HG03103 (cell line): ENCODE results near the gene TNRC18.

Experiments
- ATAC-seq: cut with Tn5 transposase; IDR thresholded peaks from one replicate; pipeline ENCODE4 v1.9.1; 2021; ENCODE audit warnings: low read depth; ENCODE audit not compliant: unreplicated experiment

TNRC18 gene

DNA sequence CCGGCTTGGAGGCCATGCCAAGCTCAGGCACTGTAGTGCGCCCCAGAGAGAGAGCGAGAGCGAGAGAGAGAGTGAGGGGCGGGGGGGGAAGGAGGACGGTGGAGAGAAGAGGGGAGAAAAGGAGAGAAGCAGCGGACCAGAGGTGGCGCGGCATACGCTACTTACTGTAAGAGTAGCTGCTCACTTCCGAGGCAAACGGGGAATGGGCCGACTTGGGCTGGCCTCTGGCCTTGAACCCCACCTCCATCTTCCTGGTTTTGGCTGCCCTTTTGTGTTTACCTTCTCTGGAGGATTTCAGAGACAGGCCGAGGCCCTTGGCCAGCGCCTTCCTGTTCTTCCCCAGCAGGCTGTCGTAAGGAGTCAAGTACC, 66.9 kb downstream of the TNRC18 start:
- ATAC-seq = no peak

DNA sequence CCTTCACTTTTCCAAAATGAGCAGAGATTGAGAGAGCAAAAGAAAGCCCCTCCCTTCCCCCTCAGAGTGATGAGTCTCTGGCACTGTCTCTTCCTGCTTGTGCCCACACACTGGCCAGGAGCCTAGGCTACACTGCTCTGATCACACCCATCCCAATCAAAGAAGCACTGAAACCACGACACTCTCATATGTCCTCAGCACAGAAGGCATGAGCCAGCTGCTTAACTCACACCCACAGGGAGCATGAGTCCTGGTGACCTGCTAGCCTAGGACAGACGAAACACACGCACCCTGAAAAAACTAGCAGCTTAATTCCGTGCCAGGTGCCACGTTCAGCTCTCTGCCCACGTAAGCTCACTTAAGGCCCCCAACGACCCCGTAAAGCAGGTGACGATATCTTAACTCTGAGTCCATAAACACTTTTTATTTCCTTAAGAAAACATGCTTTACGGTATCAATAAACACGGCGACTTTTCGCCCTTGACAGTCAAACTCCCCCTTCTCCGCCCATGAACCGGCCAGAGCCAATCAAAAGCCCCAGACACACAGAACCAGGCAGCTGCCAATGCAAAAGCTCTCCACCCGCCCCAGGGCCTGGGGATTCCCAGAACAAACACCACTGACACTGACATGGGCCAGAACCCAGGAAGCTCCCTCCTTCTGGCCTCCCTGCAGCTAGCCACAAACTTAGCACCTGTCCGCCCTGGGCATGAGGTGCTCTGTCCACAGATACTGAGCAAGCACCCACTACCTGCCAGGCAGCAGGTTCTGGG, 69.0 kb downstream of the TNRC18 start:
- ATAC-seq = no peak

DNA sequence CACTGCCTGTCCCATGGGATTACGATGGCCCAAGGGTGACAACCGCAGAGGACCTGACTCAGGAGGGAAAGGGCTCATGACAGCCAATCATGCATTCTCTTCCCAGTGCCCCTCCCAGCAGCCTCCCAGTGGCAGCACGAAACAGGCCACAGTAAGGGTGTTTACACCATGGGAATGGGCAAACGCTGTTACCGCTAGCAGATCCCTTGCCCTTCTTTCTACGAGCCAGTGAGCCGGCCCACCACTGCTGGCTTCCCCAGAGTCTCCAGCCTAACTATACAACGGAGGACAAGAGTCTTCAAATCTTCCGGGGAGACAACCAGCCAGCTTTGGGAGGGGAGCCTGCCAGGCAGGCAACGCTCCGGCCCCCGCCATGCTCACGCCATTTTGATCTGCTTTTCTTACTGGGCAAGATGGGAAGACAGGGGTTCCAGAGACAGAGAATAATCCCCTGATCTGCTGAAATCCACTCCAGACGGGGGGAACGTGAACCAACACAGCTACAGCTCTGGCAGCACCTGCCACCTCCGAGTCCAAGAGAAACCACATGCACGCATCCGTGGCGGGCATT, 71.1 kb downstream of the TNRC18 start:
- ATAC-seq = no peak

DNA sequence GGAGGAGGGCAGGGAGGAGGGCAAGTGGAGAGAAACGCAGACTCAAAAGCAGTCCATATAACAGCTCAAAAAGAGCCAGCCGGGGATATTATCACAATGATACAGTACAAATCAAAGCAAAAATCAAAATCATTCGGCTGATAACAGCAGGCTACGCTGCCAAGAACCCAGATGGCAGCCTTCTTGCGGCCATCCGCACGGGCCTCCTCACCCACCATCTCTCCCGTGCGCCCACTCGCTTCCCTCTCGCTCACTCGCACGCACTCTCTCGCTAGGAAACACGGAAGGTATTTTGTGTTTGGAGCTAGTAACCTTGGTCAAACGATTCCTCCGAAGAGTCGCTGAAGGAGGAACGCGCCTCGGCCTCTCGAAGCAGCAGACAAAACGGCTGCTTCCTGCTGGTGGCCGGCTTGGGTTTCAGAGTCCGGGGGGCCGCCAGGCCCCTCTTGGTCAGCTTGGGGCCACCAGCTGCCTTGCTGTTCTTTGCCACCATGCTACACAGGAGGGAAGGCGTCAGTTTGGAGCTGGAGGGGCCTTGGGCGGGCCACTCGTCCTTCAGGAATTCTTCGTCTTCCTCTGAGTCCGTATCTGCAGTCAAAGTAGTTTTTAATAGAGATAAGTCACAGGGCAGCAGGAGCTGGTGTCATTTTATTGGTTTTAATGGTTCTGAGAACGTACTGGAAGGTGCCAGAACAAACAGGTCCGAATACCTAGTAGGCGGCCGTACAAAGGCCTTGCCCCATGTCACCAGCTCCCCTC, 71.9 kb downstream of the TNRC18 start:
- ATAC-seq = no peak

DNA sequence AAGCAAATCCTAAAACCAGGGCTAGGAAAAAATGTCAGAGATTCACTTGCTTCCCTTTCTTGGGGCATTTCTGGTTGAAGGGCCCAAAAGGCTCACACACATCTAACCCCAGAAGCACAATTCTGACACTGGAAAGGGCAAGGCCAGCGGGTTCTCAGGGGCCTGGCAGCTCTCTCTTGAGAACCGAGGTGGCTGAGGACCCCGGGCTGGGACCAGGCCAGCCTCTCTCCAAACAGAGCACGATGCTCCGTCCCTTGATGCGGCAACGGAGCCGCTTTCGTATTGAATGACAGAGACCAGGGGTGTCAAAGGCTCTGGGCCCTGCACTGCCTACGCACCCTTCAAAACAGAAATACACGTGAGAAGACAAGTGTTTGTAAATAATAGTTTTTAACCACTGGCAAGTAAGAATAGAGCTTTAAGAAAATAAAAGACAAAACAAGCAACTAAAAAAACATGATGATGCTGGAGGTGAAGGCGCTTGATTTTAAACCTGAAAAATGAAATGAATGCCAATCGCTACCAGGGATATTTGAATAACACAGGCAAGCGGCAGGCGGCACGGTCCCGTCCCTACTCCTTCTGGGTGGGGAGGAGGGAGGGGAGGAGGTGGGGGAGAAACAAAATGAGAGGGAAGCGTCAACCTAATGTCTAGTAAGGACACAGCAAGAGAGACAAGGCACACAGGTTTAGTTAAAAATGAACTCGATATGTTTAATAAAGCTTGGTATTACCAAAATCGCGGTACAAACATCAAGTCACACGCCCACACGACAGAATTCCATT, 72.8 kb downstream of the TNRC18 start:
- ATAC-seq = no peak

DNA sequence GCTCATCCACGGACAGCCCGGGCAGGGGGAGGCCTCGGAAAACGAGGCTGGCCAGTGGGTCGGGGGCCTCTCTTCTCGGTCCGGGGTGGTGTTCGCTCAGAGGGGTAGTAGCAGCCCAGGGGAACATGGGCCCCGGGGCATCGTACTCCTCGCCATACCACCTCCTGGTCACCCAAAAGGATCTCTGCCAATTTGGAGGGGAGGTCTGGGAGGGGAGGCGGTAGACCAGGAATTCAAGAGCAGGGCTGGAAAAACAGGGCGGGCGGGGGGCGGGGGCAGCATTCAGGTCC, 73.5 kb downstream of the TNRC18 start:
- ATAC-seq = no peak

DNA sequence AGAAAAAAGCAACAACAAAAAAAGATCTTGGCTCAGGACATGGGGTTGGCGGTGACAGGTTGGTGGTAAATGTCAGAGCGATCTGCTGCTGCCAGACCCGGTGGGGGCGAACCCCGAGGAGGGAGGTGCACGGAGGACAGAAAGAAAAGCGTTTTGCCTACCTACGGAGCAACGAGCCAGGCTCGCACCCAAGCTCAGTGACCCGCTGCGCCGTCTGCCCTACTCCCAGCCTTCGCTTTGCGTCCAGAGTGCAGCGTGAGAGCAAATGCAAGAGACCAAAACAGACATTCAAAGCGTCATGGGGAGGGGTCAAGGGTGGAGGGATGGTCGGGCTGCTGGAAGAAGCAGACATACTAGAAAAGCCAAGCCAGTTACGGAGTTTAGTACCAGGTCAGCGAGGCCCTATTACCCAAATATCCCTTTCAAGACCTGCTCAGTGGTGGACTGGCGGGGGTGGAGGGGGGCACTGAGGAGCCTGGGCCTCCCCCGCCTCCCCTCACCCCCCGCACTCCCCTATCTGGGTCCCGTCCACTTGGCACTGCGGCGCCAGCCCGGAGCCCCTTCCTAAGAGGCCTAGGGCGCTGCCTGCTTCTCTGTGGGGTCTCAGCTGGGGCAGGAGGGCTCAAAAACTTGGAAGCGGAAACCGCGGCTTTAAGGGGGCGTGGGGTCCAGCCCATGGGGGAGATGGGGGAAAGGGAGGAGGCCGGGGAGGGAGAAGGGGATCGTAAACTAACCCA, 74.0 kb downstream of the TNRC18 start:
- ATAC-seq = no peak

DNA sequence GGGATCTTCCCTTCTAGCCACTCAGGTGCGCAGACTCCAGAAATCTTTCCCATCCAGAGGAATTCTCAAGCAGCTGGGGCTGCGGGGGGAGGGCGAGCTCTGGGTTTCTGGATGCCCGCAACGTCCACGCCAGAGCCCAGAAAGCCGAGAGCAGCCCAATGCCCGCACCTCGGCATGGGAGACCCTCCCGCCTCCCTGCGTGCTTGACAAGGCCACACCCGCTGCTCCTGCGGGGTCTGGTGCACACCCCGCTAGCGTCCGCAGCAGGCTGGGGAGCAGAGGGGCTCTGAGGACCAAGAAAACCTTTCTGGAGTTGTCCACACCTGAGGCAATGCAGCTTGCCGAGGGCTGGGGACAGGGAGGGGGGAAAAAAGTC, 74.6 kb downstream of the TNRC18 start:
- ATAC-seq = no peak

DNA sequence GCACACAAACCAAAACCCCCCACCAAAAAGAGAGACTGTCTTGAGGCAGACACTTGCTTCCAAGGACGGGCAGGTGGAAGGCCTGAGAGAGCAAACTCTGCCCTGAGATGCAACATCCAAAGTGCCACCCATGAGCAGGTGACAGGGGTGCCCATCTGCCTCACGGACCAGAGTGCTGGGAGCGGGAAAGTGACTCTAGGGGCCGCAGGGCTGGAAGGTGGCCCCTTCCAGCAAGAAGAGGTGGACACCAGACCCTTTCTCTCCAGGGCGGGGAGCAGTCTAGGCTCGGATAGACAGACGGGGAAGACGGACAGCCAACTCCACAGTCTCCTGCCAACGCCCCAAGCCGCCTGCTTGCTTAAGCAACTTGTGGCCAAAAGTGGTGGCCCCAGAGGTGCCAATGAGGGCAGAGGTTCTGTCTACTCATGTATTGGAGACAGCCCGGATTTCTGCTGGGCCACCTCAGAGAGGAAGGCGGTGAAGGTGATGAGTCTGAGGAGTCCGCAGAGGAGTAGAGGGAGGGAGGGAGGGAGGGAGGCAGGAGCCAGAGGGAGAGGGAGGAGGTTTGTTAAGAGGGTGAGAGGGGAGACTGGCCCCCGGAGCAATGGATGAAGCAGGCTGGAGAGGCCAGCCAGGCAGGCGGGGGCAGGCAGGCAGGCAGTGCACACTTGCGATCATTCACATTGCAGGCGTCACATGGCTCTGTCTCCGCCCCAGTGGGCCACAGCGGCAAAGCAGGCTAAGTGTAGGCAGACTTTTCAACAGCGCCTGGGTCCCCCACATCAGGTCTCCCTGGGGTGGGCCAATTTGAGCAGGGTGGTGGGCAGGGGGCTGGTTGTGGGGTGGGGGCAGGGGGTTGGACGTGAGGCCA, 75.3 kb downstream of the TNRC18 start:
- no peak for ATAC-seq

DNA sequence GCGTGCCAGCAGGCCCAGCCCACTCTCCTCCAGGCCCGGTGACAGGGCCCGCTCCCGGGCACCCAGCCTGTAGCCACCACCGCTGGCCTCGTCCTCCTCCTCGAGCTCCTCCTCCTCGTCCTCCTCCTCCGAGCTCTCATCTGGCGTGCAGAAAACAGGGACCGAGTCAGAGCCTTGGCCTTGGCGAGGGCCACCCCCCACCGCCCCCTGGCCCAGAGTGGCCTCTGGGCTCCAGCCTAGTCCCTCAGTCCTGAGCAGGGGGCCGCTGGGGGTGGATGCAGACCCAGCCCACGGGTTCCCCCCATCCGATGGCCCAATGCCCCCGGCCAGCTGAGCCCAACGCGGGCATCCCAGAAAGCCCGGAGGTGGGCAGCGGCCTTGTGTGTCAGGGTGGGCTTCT, 78.0 kb downstream of the TNRC18 start:
- no peak for ATAC-seq

DNA sequence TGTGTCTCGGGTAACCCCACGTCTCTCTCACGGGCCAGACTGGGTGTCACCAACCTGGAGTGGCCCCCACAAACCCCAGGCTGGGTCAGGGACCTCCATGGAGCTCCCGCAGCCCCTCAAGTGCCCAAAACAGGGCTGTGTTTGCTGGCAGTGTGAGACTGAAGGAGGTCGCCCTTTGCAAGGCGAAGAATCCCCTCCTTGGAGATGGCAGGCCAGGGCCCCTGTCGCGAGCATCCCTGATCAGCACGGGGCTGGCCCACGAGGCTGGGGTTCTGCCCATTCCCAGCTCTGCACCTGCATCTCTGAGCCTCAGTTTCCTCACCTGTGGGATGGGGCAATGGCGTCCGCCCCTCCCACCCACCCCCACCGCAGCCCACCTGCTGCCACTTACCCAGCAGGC, 78.5 kb downstream of the TNRC18 start:
- no peak for ATAC-seq

DNA sequence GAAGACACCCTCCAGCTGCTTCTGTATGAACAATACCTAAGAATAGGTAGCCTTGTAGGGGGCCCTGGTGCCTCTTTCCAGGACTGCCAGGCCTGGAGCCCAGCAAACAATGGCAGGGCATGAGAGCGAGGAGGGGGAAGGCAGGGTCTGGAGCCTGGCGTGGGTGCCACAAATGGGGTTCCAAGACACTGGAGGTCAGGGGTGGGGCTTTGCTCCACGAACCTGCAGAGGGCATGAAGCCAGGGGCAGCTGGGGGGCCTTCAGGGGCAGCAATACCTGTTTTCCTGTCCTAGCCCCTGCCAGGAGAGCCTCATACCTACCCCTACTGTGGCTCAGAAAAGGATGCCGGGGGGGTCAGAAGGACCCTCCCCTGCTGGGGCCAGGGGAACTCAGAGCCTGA, 79.3 kb downstream of the TNRC18 start:
- ATAC-seq = no peak

DNA sequence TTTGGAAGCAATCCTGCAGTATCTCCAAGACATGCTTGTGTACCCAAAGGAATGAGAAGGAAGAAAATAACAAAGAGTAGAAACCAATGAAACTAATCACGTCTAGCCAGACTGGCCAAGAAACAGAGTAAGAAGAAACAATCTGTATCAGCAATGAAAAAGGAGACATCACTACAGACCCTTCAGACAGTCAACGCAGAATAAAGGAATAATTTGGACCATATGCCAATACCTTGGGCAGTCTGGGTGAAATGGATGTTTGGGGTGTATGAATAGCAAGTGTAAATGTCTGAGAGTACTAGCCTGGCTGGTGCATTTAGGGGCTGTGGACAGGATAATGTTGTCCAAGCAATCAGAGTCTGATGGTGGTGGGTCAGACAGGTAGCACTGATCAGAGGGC, 79.8 kb downstream of the TNRC18 start:
- ATAC-seq = no peak

DNA sequence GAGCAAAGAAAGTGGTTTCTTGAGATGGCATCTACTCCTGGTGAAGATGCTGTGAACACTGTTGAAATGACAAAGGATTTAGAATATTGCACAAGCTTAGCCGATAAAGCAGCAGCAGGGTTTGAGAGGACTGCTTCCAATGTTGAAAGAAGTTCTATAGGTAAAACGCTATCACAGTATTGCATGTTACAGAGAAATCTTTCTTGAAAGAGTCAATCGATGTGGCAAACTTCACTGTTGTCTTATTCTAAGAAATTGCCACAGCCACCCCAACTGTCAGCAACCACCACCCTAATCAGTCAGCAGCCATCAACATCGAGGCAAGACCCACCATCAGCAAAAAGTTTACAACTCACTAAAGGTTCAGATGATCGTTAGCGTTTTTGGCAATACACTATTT, 81.0 kb downstream of the TNRC18 start:
- no peak for ATAC-seq

DNA sequence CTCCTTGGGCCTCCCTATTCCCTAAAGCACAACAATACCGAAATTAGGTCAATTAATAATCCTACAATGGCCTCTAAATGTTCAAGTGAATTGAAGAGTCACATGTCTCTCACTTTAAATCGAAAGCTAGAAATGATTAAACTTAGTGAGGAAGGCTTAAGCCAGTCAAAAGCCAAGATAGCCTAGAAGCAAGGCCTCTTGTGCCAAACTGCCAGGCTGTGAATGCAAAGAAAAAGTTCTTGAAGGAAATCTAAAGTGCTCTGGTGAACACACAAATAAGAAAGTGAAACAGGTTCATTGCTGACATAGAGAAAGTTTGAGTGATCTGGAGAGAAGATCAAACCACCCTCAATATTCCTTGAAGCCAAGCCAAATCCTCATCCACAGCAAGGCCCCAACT, 83.7 kb downstream of the TNRC18 start:
- ATAC-seq = no peak

DNA sequence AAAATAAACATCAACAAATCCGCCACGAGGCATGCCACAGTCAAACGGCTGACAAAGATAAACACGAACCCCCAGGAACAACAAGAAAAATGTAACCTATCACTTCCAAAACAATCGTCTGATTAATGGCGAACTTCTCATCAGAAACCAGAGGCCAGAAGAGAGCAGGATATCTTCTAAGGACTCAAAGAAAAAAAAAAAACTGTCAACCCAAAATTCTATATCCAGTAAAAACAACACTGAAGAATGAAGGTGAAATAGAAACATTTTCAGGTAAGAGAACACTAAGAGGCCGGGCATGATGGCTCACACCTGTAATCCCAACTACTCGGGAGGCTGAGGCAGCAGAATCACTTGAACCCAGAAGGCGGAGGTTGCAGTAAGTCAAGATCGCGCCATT, 86.6 kb downstream of the TNRC18 start:
- ATAC-seq = no peak

DNA sequence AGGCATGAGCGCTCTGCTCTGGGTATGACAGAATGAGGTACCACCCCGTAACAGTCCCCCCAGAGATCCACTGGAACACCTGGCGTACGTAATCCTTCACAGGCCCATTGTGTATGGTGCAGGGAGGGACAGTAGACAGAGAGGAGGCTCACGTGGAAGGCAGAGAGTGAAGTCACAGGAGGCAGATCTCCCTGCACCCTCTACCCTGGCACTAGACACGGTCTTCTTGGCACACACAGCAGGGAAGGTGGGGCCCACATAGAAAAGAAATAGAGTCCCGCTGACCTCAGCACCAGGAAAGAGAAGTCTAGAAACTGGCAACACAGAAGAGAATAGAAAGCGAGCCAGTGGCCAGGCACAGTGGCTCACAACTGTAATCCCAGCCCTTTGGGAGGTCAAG, 89.0 kb downstream of the TNRC18 start:
- no peak for ATAC-seq

DNA sequence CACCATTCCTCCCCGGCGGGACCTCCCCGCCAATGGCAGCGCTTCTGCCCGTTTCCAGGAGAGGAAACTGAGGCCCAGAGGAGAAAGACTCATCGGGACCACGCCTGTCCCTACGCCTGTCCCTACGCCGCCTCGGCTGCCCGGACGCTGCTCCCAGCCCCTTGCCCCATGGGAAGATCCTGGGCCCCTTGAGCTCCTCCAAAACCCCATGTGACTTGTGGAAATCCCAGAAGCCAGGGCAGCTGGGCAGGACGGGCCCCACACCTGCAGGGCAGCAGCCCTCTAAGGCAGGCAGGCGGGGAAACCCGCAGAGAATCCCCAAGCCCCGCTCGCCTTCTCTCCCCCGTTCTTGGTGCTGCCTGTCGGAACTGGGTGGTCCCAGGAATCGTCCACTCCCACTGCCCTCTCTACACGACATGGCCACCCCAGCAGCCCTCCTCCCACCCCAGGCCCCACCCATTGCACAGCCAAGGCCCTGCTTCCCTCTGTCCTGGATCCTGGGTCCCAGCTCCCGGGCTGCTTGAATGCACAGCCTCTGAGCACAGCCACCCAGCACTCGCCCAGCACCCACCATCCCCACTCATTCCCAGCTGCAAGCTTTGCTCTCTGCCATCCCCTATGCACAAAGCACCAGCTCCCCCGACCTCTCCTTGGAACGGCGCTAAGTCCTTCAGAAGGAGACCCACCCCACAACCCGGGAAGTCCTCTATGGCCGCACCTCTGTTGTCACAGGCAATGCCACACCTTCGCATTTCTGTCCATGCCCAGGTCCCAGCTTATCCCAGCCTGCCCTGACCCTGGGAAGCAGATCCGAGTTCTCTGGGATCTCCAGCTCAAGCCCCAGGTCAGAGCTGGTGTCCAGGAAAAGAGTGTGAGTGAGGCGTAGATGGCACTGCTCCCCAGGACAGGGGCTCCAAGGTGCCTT, 90.3 kb downstream of the TNRC18 start:
- no peak for ATAC-seq

DNA sequence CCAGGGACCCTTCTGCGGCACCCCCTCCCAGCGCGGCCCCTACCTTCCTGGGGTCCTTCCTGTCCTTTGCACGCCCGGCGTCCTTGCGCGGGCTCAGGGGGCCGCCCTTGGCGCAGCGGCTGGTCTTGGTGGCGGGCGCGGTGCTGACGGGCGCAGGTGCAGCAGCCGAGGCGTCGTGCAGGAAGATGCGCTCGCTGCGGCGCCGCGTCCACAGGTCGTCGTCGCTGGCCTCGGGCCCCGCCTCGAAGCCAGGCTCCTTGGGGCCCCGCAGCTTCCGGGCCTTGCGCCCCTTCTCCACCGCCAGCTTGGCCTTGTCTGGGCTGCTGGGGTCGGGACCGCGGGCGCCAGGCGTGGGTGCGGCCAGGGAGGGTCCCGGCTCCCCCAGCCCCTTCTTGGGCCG, 91.1 kb downstream of the TNRC18 start:
- ATAC-seq = no peak
